Activated naive CD8-positive, alpha-beta T cell treated with anti-CD3 and anti-CD28 coated beads, Interleukin-2, amount 50 U/mL, for 16 hours (primary cell): ENCODE results near the gene PAQR4.

Experiments
- DNase-seq: peaks from one replicate; pipeline ENCODE4 v3.0.0-alpha.2; 2020; ENCODE audit warnings: low read depth, low spot score

The PAQR4 gene

GRCh38 chr16:3021449-3022207 is 52.5 kb downstream of the PAQR4 start:
- peak; percentile 58 for DNase-seq

GRCh38 chr16:3022208-3022683 is 53.1 kb downstream of the PAQR4 start:
- DNase-seq, result peak; percentile 78

GRCh38 chr16:3022684-3023414 is 53.7 kb downstream of the PAQR4 start:
- DNase-seq, result no peak
